Aorta (tissue), 5 donors: ENCODE measurements around the gene DEK. TPM values are rescaled to one million over a fixed set of nuclear protein-coding genes. Genes with fewer than 3 reads are reported as not detected.

Source experiments
- ATAC-seq: fragments of 200-7000 bp; cut with Tn5 transposase; one replicate; pipeline ENCODE4 v1.9.1; 2022; ENCODE audit warnings: moderate library complexity; ENCODE audit not compliant: low FRiP score
- DNase-seq, 2 donors: peaks; one replicate each; pipeline ENCODE4 v3.0.0-alpha.2; 2020
- H3K27ac ChIP-seq, 2 donors: one replicate each; pipeline ENCODE4 v1.5.1; 2013; ENCODE audit warnings: low read length in 2 of 2, mild to moderate bottlenecking in 2 of 2, moderate library complexity in 2 of 2, control low read depth in 1 of 2, inconsistent platforms in 1 of 2, low read depth in 1 of 2
- H3K27me3 ChIP-seq, 2 donors: one replicate each; pipeline ENCODE4 v1.6.1; 2013; ENCODE audit warnings: control low read depth in 1 of 2, low read length in 1 of 2, mild to moderate bottlenecking in 1 of 2, moderate library complexity in 1 of 2; ENCODE audit not compliant: insufficient read depth in 2 of 2, control insufficient read depth in 1 of 2
- H3K36me3 ChIP-seq, 2 donors: one replicate each; pipeline ENCODE4 v1.6.1; 2013; ENCODE audit warnings: control low read depth in 1 of 2, low read length in 1 of 2, mild to moderate bottlenecking in 1 of 2; ENCODE audit not compliant: insufficient read depth in 2 of 2, control insufficient read depth in 1 of 2
- H3K4me1 ChIP-seq, 2 donors: one replicate each; pipeline ENCODE4 v1.6.1; 2013; ENCODE audit warnings: low read length in 2 of 2, control low read depth in 1 of 2, mild to moderate bottlenecking in 1 of 2, moderate library complexity in 1 of 2; ENCODE audit not compliant: insufficient read depth in 2 of 2, control insufficient read depth in 1 of 2
- H3K4me3 ChIP-seq, 2 donors: one replicate each; pipeline ENCODE4 v1.5.1; 2013; ENCODE audit warnings: low read length in 2 of 2, control low read depth in 1 of 2, mild to moderate bottlenecking in 1 of 2
- H3K9me3 ChIP-seq: one replicate; pipeline ENCODE4 v1.6.1; 2013; ENCODE audit warnings: mild to moderate bottlenecking, low read length; ENCODE audit not compliant: control insufficient read depth
- WGBS, 2 donors: extraction: QIAGEN DNeasy Blood & Tissue Kit; methylation state at CpG; one replicate each; pipeline ENCODE4 v1.1.7; 2013; 5-methylcytosine and 5-hydroxymethylcytosine counted together
- intact Hi-C, 2 donors: fragments of 100-400 bp; cut with DNase I; formaldehyde crosslinking; loops; one replicate each; pipeline versions ENCODE4 v1.14.2 to v1.15.0; 2022
- polyA plus RNA-seq, 2 donors: library from polyadenylated mRNA; stranded (reverse); fragments of 200-250 nt; gene quantifications; one replicate each; pipeline ENCODE4 v1.2.3, GENCODE V29; 2013
- total RNA-seq, 2 donors: library from RNA; stranded (reverse); fragmentation: NEBNext Ultra II Directional; extraction: Animal tissue kit (Norgen Biotek cat#: 25700); gene quantifications; one replicate each; pipeline ENCODE4 v1.2.1, GENCODE V29; 2021
- donor health status: healthy with polysubstance abuse.
- donor health status: Bipolar disorder and iron deficiency.
- donor health status: DM: no; HTN: no; CAD: no.
- donor health status: DM: no; HTN: no; CAD: no.
- donor health status: DM: yes; HTN: yes; CAD: no.

DEK gene
- total and polyA plus RNA-seq, 4 donors = 61.7 to 83.9 (median 75.3) TPM

DNA sequence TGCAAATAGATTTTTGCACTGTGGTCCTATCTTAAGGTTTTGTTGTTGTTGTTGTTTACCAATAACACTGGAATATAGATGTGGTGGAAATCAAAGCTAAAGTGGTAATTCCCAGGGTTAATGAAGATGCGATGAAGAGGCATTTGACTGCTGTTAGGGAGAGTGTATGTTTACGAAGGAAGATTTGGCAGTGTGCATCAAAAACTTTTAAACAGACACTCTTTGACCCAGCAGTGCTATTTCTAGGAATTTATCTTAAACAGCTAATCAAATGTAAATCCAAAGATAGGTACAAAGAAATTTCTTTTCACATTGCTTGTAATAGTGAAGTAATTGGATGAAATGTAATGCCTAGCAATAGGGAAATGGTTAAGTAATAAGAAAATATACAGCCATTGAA is 75.1 kb downstream of the DEK start:
- H3K4me1 ChIP-seq = no peaks in the 10 kb centered on the region
- no peaks in the 10 kb centered on the region for H3K27me3 ChIP-seq
- peaks cover 5 to 7% of the 10 kb centered on the region in 2 donors for H3K36me3 ChIP-seq
- H3K4me3 ChIP-seq = no peak overlapping the region
- WGBS, 2 donors = 96 to 97% methylated on average over 2 of the region's 2 CpGs
- DNase-seq (no peak), ATAC-seq (no peak)
- H3K27ac ChIP-seq = no peak overlapping the region
- intact Hi-C loops = no loop called here
- H3K9me3 ChIP-seq = no peaks in the 10 kb centered on the region

DNA sequence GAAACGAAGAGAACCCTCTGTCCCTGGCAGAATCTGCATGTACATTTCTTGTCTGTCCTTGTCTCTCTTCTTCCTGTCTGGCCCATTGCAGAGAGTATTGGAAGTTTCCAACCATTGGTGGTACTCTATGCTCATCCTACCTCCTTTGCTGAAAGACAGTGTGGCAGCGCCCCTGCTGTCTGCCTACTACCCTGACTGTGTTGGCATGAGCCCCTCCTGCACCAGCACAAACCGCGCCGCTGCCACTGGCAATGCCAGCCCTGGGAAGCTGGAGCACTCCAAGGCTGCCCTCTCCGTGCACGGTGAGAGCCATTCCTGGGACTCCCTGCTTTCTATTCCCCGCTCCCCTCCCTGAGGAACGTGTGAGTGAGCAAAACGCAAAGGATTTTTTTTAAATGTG is 76.6 kb downstream of the DEK start:
- WGBS, 2 donors = 84% methylated on average over 10 of the region's 10 CpGs
- ATAC-seq = no peak
- no peak overlapping the region for H3K27ac ChIP-seq
- intact Hi-C loops = no loop called here
- H3K4me1 ChIP-seq = no peaks in the 10 kb centered on the region
- H3K27me3 ChIP-seq = no peaks in the 10 kb centered on the region
- H3K9me3 ChIP-seq = no peaks in the 10 kb centered on the region
- H3K4me3 ChIP-seq = no peak overlapping the region
- no peak for DNase-seq
- peaks cover 5 to 7% of the 10 kb centered on the region in 2 donors for H3K36me3 ChIP-seq

DNA sequence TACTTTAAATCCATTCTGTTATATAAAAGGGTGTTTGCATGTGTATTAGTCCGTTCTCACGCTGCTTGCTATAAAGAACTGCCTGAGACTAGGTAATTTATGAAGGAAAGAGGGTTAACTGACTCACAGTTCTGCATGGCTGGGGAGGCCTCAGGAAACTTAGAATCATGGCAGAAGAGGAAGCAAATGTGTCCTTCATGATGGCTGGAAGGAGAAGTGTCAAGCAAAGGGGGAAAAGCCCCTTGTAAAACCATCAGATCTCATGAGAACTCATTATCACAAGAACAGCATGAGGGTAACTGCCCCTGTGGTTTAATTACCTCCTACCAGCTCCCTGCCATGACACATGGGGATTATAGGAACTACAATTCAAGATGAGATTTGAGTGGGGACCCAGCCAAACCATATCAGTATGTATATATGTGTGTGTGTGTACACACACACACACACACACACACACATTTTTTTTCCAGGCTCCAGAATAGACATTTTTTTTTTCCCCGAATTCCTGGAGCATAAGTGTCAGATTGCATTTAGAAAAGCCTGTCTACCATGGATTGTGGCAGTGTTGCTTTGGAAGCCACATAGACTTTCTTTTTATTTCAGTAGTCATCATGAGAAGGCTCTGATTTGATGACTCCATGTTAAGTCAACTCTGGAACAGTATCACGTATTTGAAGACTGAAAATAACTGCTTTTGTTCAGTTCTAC is 77.6 kb downstream of the DEK start:
- Histone ChIP-seq H3K27me3 (no peaks in the 10 kb centered on the region), H3K4me1 (no peaks in the 10 kb centered on the region), H3K4me3 (no peak overlapping the region), H3K27ac (no peak overlapping the region), H3K9me3 (no peaks in the 10 kb centered on the region), H3K36me3 (peaks cover 5% of the 10 kb centered on the region in 2 donors)
- DNase-seq (no peak), ATAC-seq (no peak)
- WGBS, 2 donors = 92 to 94% methylated on average over 4 of the region's 4 CpGs
- intact Hi-C loops = no loop called here

DNA sequence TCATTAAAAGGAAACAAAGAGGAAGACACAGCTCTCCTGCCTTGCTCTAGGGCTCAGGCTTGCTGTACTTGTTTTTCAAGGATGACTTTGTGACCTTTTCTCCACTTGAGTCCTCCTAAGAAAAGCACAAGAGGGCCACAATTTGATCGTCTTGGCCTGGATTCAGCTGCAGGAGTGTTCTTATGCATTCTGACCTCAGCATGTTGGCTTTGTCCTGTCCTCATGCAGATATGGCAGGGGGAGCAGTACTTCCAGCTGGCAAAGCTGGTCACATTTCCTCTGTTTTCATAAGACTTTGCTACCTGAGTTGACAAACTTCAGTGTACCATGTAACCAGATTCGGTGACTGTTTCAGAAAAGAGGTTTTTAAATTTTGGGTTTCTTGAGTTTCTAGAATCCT is 78.3 kb downstream of the DEK start:
- Histone ChIP-seq H3K4me3 (no peak overlapping the region), H3K9me3 (no peaks in the 10 kb centered on the region), H3K27ac (no peak overlapping the region), H3K27me3 (no peaks in the 10 kb centered on the region), H3K36me3 (peaks cover 0 to 2% of the 10 kb centered on the region in 2 donors), H3K4me1 (no peaks in the 10 kb centered on the region)
- DNase-seq (no peak), ATAC-seq (no peak)
- intact Hi-C loops = no loop called here
- 57 to 69% methylated on average over 2 of the region's 2 CpGs for WGBS, 2 donors

DNA sequence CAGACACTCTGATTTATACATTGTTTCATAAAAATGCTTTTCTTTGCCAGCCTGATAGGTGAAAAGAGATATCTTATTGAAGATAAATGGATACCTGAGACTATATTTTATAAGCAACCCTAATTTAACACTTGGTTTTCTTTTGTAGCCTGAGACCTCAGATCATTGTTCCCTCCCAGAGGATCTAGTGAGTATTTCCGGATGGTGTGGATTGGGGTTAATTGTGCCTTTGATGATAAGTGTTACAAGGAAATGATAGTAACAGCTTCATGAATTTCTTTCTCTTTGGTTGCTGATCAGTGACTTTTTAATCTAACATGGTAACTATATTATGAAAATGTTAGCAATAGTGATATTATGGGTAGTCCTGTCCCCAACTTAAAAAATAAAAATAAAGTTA is 78.7 kb downstream of the DEK start:
- Histone ChIP-seq H3K4me3 (no peak overlapping the region), H3K9me3 (no peaks in the 10 kb centered on the region), H3K27me3 (no peaks in the 10 kb centered on the region), H3K36me3 (peaks cover 0 to 2% of the 10 kb centered on the region in 2 donors), H3K27ac (no peak overlapping the region), H3K4me1 (no peaks in the 10 kb centered on the region)
- WGBS, 2 donors = 89 to 92% methylated on average over 1 of the region's 1 CpG
- DNase-seq (no peak), ATAC-seq (no peak)
- intact Hi-C loops = no loop called here

DNA sequence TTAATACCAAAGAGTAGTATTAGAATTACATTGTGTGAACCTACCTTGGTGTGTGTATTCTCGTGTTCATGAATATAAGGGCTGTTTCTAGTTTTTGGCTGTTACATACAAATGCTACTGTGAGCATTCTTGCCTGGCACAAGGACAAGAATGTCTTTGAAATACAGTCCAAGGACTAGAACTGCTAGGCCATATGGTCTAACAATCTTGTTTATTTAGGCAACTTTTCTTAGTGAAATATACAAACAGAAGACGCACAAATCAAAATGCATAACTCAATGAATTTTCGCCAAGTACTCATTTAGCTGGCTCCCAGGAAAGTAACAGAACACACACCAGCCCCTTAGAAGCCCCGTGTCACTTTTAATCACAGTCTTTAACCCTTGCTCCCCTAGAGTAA is 80.6 kb downstream of the DEK start:
- Histone ChIP-seq H3K27ac (no peak overlapping the region), H3K4me1 (no peaks in the 10 kb centered on the region), H3K27me3 (no peaks in the 10 kb centered on the region), H3K36me3 (peaks cover 0 to 2% of the 10 kb centered on the region in 2 donors), H3K9me3 (no peaks in the 10 kb centered on the region), H3K4me3 (no peak overlapping the region)
- no peak for DNase-seq
- ATAC-seq = no peak
- 32 to 33% methylated on average over 4 of the region's 4 CpGs for WGBS, 2 donors
- intact Hi-C loops = no loop called here

DNA sequence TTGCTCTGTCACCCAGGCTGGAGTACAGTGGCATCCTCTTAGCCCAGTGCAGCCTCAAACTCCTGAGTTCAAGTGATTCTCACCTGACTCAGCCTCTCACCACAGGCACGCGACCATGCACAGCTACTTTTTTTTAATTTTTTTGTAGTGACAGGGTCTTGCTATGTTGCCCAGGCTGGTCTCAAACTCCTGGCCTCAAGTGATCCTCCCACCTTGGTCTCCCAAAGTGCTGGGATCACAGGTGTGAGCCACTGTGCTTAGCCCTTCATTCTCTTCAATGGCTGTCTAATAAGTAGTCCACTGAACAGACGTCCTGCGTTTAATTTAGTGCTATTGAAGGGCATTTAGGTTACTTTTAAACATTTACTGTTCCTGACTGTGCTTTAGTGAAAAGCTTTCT is 81.8 kb downstream of the DEK start:
- WGBS, 2 donors = 72 to 85% methylated on average over 4 of the region's 4 CpGs

DNA sequence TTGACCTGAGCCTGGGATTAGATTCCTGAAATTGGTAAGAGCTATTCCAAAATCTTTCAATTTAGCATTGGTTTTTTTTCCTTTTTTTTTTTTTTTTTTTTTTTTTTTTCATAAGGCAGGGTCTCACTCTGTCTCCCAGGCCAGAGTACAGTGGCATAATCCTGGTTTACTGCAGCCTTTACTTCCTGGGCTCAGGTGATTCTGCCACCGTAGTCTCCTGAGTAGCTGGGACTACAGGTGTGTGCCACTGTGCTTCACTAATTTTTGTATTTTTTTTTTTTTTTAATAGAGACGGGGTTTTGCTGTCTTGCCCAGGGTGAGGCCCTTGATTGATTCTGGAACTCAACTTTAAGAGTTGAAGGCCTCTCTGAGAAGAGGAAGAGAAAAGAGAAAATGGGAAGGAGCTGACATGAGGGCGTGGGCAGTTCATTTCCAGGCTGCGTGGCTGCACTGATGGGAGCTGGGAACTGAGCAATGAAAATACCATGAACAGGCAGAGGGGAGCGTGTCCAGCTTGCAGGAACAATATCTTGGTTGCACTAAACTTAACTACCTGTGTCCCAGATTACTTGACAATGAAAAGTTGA is 84.5 kb downstream of the DEK start:
- peak in 1 of 2 donors; percentile 60 for DNase-seq
- Histone ChIP-seq H3K4me3 (no peak overlapping the region), H3K4me1 (no peaks in the 10 kb centered on the region), H3K27me3 (no peaks in the 10 kb centered on the region), H3K9me3 (no peaks in the 10 kb centered on the region), H3K27ac (no peak overlapping the region), H3K36me3 (no peaks in the 10 kb centered on the region)
- intact Hi-C loops = no loop called here
- ATAC-seq = no peak
- WGBS, 2 donors = 83 to 86% methylated on average over 5 of the region's 5 CpGs

More for the DNA sequence above, 81.8 kb downstream of the DEK start:
- H3K4me3 ChIP-seq = no peak overlapping the region
- intact Hi-C loops = no loop called here
- no peaks in the 10 kb centered on the region for H3K4me1 ChIP-seq
- H3K36me3 ChIP-seq = peaks cover 0 to 2% of the 10 kb centered on the region in 2 donors
- no peaks in the 10 kb centered on the region for H3K27me3 ChIP-seq
- no peaks in the 10 kb centered on the region for H3K9me3 ChIP-seq
- DNase-seq (no peak), ATAC-seq (no peak)
- H3K27ac ChIP-seq = no peak overlapping the region

DNA sequence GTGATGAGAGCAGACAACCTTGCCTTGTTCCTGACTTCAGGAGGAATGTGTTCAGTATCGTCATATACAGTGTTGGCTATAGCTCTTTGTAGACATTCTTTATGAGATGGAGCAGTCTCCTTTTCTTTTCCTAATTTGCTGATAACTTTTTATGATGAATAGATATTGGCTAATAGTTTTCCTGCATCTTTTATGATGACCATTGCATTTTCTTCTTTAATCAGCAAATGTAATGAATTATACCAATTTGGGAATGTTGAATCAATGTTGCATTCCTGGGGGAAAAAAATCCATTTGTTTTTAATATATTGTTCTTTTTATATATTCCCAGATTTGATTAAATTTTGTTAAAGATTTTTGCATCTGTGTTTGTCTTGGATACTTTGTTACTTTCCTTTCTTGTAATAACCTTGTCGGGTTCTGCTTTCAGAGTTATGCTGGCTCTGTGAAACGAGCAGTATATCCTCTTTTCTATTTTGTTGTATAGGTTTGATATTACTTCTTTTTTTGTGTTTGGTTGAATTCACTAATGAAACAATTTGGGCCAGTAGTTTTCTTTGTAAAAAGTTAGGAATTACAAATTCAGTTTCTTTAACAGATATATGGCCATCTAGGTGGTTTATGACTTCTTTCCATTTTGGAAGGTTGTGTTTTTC is 85.2 kb downstream of the DEK start:
- DNase-seq (no peak), ATAC-seq (no peak)
- H3K27ac ChIP-seq = no peak overlapping the region
- H3K9me3 ChIP-seq = no peaks in the 10 kb centered on the region
- H3K27me3 ChIP-seq = no peaks in the 10 kb centered on the region
- no peaks in the 10 kb centered on the region for H3K36me3 ChIP-seq
- intact Hi-C loops = no loop called here
- no peaks in the 10 kb centered on the region for H3K4me1 ChIP-seq
- WGBS, 2 donors = 42 to 63% methylated on average over 3 of the region's 3 CpGs
- H3K4me3 ChIP-seq = no peak overlapping the region
